Lower leg skin (tissue), 4 donors: ENCODE data around the gene B4GALT3. TPM values are rescaled to one million over a fixed set of nuclear protein-coding genes. Genes with fewer than 3 reads are reported as not detected.
A peak's percentile ranks its signal among the peaks of the same experiment; 100 is the strongest.

Source experiments
- DNase-seq, 2 donors: peaks; one replicate each; pipeline ENCODE4 v3.0.0-alpha.2; 2019; ENCODE audit warnings: low spot score in 2 of 2
- H3K4me3 ChIP-seq: fragments of 200-600 bp; sonication (generic); 2 replicates; pipeline ENCODE4 v1.5.1; 2017; ENCODE audit warnings: mild to moderate bottlenecking, low read depth; ENCODE audit not compliant: poor library complexity, severe bottlenecking
- POLR2A ChIP-seq, 2 donors: fragments of 450-650 bp; IDR thresholded peaks; one replicate each; pipeline ENCODE4 v1.6.1; 2016 to 2017; ENCODE audit warnings: antibody characterized with exemption in 2 of 2, mild to moderate bottlenecking in 1 of 2, moderate library complexity in 1 of 2
- WGBS, 2 donors: methylation state at CpG; one replicate each; pipeline ENCODE4 v1.1.5; 2018; 5-methylcytosine and 5-hydroxymethylcytosine counted together
- intact Hi-C: fragments of 100-400 bp; cut with DNase I; formaldehyde crosslinking; loops from one replicate; pipeline ENCODE4 v1.15.0; 2023; ENCODE audit warnings: low total_unique reads
- total RNA-seq, 4 donors: library from RNA; depleted of rRNA; stranded (reverse); fragments of >200 nt; gene quantifications; one replicate each; pipeline ENCODE4 v1.1.0, GENCODE V29; 2016
- TF ChIP-seq, protein P1 (sequence below), 3 donors: fragments of 450-650 bp; IDR thresholded peaks; one replicate each; pipeline ENCODE4 v1.5.1; 2016; ENCODE audit warnings: antibody characterized with exemption in 3 of 3, mild to moderate bottlenecking in 3 of 3, moderate library complexity in 2 of 3

The B4GALT3 gene
- total RNA-seq, 4 donors from 2014 or later, result 40.9 to 49.9 (median 44.0) TPM

- intact Hi-C loops, result no loop called here
- TF ChIP-seq POLR2A (IDR thresholded peaks at IDR 0.05), result no peak
- TF ChIP-seq, protein P1, sequence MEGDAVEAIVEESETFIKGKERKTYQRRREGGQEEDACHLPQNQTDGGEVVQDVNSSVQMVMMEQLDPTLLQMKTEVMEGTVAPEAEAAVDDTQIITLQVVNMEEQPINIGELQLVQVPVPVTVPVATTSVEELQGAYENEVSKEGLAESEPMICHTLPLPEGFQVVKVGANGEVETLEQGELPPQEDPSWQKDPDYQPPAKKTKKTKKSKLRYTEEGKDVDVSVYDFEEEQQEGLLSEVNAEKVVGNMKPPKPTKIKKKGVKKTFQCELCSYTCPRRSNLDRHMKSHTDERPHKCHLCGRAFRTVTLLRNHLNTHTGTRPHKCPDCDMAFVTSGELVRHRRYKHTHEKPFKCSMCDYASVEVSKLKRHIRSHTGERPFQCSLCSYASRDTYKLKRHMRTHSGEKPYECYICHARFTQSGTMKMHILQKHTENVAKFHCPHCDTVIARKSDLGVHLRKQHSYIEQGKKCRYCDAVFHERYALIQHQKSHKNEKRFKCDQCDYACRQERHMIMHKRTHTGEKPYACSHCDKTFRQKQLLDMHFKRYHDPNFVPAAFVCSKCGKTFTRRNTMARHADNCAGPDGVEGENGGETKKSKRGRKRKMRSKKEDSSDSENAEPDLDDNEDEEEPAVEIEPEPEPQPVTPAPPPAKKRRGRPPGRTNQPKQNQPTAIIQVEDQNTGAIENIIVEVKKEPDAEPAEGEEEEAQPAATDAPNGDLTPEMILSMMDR (IDR thresholded peaks at IDR 0.05), result no peak
- DNase-seq, result peak in 1 of 2 donors; percentile 31
- H3K4me3 ChIP-seq, result no peak overlapping the region
- WGBS, 2 donors, result 81 to 86% methylated on average over 3 of the region's 3 CpGs
Observed at GRCh38 chr1:161145832-161146231, 31.5 kb downstream of the B4GALT3 start.

- 93 to 96% methylated on average over 29 of the region's 29 CpGs for WGBS, 2 donors
- H3K4me3 ChIP-seq, result no peak overlapping the region
- intact Hi-C loops, result no loop called here
- DNase-seq, result no peak
- TF ChIP-seq, protein P1 (IDR thresholded peaks at IDR 0.05), result no peak
- no peak for TF ChIP-seq POLR2A (IDR thresholded peaks at IDR 0.05)
Observed at GRCh38 chr1:161140755-161141400, 36.4 kb downstream of the B4GALT3 start.

GRCh38 chr1:161139766-161140165, 37.5 kb downstream of the B4GALT3 start:
- H3K4me3 ChIP-seq, result no peak overlapping the region
- WGBS, 2 donors, result 27 to 46% methylated on average over 1 of the region's 1 CpG
- intact Hi-C loops, result no loop called here
- TF ChIP-seq, protein P1 (IDR thresholded peaks at IDR 0.05), result no peak
- no peak for TF ChIP-seq POLR2A (IDR thresholded peaks at IDR 0.05)
- DNase-seq, result no peak

DNA sequence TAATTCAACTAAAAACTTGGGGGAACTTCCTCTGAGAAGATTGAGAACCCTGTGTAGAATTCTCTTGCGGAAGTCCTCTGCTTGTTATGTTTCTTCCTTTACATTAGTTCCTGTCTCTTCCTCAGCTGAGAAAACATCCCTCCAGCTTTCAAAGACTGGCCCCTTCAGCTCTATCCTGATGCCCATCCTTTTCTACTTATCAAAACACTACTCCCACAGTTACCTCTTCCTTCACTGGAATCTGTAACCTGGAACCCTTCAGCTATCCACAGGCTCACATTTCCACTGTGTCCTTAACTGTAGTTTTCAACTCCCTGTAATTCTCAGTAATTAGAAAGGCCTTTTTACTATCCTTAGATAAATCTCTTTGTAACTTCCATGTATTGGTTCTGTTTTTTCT, 38.9 kb downstream of the B4GALT3 start:
- TF ChIP-seq, protein P1 (IDR thresholded peaks at IDR 0.05), result no peak
- TF ChIP-seq POLR2A (IDR thresholded peaks at IDR 0.05), result no peak
- H3K4me3 ChIP-seq, result no peak overlapping the region
- WGBS, 2 donors, result 75 to 84% methylated on average over 1 of the region's 1 CpG
- intact Hi-C loops, result no loop called here
- no peak for DNase-seq

GRCh38 chr1:161137881-161138280, 39.4 kb downstream of the B4GALT3 start:
- intact Hi-C loops, result no loop called here
- H3K4me3 ChIP-seq, result no peak overlapping the region
- no peak for DNase-seq
- WGBS, 2 donors, result 61 to 82% methylated on average over 3 of the region's 3 CpGs
- TF ChIP-seq POLR2A (IDR thresholded peaks at IDR 0.05), result no peak
- TF ChIP-seq, protein P1 (IDR thresholded peaks at IDR 0.05), result no peak

DNA sequence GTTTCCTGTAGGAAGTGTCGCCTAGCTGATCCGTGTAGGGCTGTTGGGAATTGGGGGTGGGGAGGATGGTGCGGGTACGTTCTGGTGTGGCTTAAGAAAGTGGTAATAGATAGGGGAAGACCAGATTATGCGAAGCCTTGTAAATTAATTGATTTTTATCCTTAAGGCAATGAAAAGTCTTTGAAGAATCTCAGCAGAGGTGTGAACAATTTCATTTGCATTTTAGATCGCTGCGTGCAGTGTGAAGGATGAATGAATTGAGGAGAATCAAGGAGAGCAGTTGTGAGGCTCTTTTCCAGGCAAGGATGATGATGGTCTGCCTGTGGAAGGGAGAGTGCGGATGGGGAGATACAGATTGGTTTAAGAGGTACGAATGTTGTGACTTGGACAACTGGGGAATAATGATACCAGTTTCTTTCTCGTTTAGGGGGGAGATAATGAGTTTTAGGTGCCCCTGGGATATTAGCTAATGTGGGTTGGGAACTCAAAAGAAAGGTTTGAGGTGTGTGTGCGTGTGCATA, 44.0 kb downstream of the B4GALT3 start:
- intact Hi-C loops, result no loop called here
- WGBS, 2 donors, result 5 to 6% methylated on average over 11 of the region's 11 CpGs
- no peak for TF ChIP-seq POLR2A (IDR thresholded peaks at IDR 0.05)
- TF ChIP-seq, protein P1 (IDR thresholded peaks at IDR 0.05), result no peak
- peak overlapping the region; percentile 60 for H3K4me3 ChIP-seq
- no peak for DNase-seq
